IPS DF 4.7 (cell line): Measurements from ENCODE around the gene DDIT3.

Experiments
- DNase-seq: peaks from one replicate; pipeline ENCODE4 v3.0.0-alpha.2; 2013; ENCODE audit warnings: low spot score; ENCODE audit errors: extremely low read depth

The DDIT3 gene

GRCh38 chr12:57469296-57470164, 50.8 kb downstream of the DDIT3 start:
- no peak for DNase-seq

GRCh38 chr12:57467915-57468314, 52.4 kb downstream of the DDIT3 start:
- no peak for DNase-seq

GRCh38 chr12:57467212-57467874, 53.0 kb downstream of the DDIT3 start:
- DNase-seq = no peak
